ENCODE measurements around the gene PLA2G4E.

The PLA2G4E gene

GRCh38 chr15:41992151-41992802 is 28.6 kb downstream of the PLA2G4E start:
- no peak for DNase-seq

DNA sequence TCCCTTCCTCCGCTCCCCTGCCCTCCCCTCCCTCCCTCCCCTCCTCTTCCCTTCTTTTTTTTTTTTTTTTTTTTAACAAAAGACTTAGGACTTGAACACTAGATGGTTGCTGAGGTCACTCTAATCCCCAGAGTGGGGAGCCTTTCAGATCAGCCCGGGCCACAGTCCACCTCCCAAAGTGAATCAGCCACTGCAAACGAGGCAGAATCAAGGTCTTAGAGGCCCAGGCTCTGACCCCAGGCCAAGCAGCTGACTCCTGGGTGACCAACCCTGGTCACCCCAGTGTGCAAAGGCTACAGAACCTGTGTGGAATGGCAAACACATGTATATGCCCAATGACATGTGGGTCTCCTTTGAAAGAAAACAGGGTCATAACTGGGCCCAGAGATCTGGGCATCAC is 30.2 kb downstream of the PLA2G4E start:
- no peak for DNase-seq

GRCh38 chr15:41990243-41990605 is 30.6 kb downstream of the PLA2G4E start:
- no peak for DNase-seq

GRCh38 chr15:41989573-41990242 is 31.1 kb downstream of the PLA2G4E start:
- DNase-seq = peak; percentile 81

DNA sequence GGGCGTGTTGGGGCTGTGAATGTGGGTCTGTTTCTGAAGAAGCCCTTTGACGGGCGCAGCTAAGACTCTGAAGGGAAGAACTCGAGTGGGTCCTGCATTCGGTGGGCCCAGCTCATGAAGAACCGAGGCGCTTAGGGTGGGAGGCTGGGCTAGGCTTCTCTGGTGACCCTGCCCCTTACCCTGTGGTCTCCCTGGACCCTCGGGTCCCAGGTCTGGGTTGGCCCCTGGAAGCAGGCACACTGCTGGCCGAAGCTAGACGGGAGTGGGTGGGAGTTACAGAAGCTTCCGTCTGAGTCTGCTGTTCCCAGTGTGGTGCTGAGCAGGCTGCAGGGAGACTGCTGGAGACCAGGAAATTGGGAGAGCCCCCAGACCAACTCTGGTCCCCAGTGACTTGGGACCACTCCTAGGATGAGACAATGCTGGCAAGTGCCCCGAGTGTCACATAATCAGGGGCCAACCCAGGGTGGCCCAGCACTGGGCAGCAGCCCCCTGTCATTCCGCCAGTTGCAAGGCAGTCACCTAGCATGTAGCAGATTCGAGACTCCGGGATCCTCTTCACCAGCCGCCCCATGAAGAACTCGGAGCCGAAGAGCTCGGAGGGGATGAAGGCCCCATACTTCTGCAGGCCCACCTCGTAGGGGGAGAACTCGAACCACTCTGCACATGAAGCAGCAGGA is 31.8 kb downstream of the PLA2G4E start:
- no peak for DNase-seq

DNA sequence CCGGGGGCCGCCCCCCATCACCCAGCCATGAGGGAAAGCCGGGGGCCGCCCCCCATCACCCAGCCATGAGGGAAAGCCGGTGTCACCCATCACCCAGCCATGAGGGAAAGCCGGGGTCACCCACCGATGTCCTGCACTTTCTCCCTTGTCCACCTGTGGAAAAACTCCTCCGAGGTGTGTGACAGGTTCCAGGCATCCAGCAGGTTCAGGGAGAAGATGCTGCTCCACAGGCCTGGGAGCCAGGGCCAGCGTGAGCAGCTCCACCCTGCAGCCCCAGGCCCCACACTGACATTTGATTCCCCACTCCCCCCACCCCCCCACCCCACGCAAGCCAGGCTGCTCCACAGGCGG is 32.9 kb downstream of the PLA2G4E start:
- no peak for DNase-seq

DNA sequence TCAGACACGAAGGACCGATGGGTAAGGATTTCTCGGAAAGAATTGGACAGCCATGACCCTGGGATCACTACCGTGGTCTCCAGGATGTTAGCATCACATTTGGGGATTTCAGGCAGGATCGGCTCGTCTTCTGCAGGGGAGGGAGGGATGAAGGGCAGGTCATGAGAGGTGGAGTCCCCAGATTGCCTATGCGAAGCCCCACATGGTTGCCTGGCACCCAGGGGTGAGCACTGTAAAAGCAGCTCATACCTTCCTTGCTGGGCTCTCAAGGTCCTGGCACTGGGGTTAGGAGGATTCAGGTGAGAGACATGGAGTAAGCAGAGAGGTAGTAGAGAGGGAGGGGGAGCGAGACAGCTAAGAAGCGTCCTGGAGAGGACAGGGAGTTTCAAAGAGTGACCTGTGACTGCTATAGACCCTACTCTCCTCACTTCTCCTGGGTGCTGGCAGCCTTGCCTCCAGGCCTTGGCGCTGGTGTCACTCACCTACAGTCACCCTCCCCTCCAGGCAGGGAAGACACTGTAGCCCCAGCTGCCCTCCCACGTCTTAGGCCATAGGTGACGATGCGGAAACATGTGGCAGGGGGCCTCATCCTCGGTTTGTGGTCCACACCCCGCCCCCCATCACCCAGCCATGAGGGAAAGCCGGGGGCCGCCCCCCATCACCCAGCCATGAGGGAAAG is 33.5 kb downstream of the PLA2G4E start:
- DNase-seq = no peak

DNA sequence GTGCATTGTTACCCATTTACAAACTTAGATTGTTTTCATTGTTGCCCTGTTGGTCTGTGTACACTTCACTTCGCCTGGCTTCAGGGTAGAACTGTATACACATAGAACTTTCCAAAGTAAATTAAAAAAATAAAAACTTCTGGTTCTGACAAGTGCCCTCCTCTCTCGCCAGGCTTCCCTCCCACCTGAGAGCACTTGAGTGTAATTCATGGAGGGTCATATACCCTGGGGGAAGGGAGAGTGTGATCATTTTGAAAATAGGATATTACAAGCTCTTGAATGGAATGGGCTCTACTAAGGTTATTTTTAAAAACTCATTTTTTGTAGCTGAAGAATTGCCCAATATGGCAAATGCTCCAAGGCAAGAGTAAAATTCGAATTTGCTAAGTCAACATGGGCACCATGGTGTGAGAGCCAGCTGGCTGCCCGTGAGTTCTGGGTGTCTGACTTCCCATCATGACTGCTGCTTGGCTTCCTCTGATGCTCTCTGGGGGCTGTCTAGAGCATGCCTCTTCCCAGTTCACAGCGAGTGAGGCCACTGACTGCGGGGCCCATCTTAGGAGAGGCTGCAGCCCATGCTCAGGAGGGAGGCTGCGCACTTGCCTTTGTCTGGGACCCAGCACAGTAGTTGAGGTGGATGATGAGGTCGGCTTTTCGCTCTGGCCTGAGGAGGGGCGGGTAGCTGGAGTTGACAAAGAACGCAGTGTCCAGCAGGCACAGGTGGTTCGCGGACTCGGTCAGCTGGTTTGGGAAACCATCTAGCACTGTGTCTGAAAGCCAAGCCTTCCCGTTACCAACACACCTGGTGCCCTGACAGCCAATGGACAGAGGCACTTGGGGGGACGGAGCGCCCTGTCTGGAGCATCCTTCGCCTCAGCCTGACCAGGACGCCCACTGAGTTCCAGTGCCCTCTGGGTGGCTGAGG is 35.3 kb downstream of the PLA2G4E start:
- no peak for DNase-seq

DNA sequence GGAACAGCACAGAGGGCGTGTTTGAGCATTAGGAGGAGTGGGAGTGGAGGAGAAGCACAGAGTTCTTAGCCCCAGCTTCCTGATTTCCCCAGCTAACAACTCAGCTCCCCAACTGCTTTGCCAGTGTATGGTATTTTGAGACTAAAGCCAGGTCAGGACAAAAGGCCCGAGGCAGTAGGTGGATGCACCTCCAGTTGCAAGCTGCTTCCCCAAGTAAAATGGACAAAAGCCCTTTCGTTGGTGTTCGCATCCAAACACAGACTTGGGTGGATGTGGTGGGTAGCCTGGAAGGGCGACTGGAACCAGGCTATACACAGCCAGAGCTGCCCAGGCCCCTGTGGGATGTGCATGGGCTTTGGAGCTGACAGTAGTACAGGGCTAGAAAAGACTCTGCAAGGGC is 36.2 kb downstream of the PLA2G4E start:
- no peak for DNase-seq

DNA sequence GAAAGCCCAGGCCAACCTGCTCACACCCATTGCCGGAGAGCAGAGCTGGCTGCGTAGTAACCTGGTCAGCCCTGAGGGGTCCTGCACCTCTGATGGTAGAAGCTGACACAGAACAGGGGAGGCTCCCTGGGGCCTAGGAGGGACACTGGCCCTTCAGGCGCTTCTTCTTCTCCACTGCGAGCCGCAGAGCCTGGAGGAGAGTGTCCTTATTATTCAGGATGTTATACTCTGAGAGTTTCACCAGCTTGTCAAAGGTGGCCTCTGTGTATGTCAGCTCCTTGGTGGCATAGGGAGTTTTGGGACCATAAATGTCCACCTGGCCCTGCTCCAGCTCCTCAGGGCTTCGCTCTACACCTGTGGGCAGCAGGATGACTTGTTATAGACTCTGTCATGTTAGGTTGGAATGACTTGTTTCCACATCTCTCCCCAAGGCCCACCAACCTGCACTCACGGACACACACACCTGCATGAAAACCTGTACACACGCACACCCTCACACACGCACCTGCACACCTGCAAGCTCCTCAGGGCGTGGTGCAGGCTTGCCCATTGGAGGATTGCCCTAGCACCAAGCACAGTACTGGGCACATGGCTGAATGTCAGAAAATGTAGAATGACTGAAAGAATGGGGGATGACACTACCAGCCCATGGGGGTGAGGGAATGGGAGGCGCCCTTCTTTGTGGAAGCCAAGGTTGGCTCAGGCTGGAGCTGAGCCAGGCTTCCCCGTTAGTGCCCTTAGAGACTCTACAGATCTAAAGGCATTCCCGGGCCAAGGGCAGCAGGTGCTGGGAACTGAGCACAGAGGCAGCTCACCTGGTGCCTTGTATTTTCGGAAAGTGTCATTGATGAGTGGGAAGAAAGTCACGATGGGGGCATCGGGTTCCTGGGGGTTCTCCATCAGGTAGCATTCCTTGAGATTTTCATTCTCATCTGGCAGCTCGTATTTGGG is 36.9 kb downstream of the PLA2G4E start:
- DNase-seq = no peak

DNA sequence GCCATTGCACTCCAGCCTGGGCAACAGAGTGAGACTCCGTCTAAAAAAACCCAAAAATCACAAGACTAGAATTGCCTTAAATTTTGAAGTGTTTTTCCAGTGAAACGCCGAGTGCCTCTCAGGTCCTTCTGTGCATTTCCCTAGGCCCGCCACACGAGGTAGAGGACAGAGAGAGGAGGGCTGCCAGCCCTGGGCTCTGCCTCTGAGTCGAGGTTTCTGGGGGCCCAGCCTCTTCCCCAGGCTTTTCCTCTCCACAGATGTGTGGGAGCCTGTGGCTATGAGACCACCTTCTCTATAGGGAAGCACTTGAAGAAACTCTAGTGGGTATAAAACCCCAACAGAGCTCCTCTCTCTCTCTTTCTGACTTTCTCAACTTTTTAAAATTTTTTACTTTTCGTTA is 37.6 kb downstream of the PLA2G4E start:
- DNase-seq = no peak

DNA sequence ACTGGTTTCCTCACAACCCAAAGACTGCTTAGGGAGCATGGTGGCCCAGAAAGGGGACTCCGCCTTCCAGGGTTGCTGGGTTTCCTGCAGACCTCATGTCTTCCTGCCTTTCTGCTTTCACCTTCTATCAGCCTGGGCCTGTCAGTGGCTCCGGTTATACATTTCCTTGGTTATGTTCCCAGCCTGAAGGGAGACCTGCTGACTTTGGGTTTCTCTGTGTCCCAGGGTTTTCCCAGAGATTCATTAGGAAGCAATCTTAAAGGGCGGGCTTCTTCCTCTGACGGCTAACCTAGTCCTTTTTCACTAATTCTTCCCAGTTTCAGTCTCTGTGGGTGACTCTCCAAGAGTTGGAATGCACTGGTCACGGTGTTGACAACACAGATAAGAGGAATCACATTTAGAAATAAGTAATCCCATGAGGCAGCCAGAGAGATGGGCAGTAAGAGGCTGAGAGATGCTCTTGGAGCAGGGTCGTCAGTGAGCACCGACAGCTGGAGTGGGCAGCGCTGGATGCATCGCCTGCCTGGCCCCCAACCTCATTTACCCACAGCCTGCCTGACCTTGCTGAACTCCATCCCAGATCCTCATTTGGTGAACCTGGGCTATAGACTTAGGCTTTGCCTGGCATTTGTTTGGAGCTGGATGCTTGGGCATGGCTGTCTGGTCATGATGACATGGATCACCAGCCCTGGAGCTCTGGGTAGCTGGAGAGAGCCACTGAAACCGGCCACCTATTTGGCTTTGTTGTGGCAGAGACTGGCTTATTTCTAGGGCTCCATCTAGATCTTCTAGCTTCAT is 38.5 kb downstream of the PLA2G4E start:
- no peak for DNase-seq

- DNase-seq = no peak
Observed at GRCh38 chr15:41981371-41982132, 39.3 kb downstream of the PLA2G4E start.

GRCh38 chr15:41980654-41981323 is 40.1 kb downstream of the PLA2G4E start:
- no peak for DNase-seq

- no peak for DNase-seq
Observed at GRCh38 chr15:41979493-41980266, 41.2 kb downstream of the PLA2G4E start.

GRCh38 chr15:41978534-41978933 is 42.3 kb downstream of the PLA2G4E start:
- DNase-seq = no peak

- no peak for DNase-seq
Observed at GRCh38 chr15:41977757-41978383, 43.0 kb downstream of the PLA2G4E start.

GRCh38 chr15:41975669-41976068 is 45.2 kb downstream of the PLA2G4E start:
- no peak for DNase-seq

Measured in activated gamma-delta T cell treated with Interleukin-2 at 50 U/mL for 16 hours (primary cell).